Measurements from ENCODE around the gene GTF2I.
A peak's percentile ranks its signal among the peaks of the same experiment; 100 is the strongest.
"Not testable (repeated sequence)": the region's sequence is repeated elsewhere in the genome, so short reads cannot be mapped to it uniquely, and the experiment has no call there.

The GTF2I gene

GRCh38 chr7:74657692-74658177 is at the start of gene GTF2I:
Gene GTF2I, plus strand, starts transcription at chr7:74657718. Its CDS starts 31,411 bp downstream, at chr7:74689129.
- DNase-seq (ENCODE audit: low read depth): no peak

DNA sequence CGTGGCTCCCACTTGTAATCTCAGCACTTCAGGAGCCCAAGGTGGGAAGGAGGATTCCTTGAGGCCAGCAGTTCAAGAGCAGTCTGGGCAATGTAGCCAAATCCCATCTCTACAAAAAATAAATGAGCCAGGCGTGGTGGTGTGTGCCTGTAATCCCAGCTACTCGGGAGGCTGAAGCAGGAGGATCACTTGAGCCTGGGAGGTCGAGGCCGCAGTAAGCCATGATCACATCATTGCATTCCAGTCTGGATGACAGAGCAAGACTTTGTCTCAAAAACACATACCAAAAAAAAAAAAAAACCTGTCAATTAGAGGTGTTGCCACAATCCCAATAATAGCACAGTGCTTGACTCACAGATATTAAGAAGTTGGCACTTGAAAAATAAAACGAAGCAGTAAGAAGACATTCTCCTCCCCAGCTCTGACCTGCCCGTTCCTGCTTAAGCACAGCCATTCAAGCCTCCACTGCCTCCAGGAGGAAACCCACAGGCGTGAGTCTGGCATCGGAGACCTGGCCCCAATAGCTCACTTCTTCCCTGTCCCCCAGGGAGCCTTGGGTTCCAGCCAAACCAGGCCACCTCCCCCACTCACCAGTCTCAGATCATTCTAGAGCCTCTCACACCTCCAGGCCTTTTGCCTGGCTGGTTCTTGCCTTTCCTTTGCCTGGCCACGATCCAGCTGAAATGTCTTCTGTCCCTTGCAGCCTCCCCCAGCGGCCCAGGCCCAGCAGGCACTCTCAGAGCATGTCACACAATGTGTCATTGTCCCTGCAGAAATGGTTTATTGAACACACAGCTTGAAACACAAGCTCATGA is 45.3 kb upstream of the GTF2I start:
- DNase-seq (ENCODE audit: low read depth): peak; percentile 42

DNA sequence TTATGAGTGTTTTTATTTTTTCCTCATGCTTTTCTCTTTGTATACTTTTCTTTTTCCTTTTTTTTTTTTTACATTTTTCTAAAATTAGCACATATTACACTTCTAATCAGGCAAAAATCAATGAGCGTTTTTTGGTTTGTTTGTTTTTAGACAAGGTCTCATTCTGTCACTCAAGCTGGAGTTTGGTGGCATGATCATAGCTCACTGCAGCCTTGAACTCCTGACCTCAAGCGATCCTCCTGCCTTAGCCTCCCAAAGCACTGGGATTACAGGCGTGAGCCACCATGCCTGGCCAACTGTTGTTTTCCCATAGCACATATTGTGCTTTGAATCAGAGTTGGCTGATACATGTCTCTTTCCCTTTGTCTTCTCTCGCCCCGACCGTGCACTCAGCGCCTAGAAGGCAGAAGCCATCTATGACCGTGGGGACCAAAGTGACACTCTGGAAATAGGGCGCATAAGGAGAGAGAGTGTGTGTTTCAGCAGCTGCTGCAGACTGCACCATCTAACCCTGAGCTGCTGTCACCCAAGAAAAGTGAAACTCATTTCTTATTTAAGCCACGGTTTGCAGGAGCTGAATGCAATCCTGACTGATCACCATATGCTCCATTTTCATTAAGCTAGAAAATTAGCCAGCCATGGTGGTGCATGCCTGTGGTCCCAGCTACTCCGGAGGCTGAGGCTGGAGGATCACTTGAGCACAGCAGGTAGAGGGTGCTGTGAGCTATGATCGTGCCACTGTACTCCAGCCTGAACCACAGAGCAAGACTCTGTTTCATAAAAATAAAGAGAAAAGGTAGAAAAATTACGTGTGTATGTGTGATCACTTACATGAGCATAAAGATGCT is 41.4 kb upstream of the GTF2I start:
- DNase-seq (ENCODE audit: low read depth): no peak

GRCh38 chr7:74617180-74617744 is 40.3 kb upstream of the GTF2I start:
- DNase-seq (ENCODE audit: low read depth): peak; percentile 12

GRCh38 chr7:74619235-74619860 is 38.2 kb upstream of the GTF2I start:
- DNase-seq (ENCODE audit: low read depth): no peak

DNA sequence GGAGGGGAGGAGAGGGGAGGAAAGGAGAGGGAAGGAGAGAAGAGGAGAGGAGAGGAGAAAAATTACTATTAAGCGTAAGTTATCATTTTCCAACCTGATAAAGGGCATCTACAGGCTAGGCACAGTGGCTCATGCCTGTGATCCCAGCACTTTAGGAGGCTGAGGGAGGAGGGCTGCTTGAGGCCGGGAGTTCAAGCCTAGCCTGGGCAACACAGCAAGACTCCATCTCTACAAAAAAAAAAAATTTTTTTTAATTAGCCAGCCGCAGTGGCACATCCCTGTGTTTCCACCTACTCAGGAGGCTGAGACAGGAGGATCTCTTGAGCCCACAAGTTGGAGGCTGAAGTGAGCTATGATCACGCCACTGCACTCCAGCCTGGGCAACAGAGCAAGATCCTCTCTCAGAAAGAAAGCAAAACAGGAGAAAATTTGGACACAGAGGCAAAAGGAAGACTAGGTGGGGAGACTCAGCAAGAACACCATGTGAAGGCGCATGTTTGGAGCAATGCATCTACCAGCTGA is 35.2 kb upstream of the GTF2I start:
- no peak for DNase-seq (ENCODE audit: low read depth)

DNA sequence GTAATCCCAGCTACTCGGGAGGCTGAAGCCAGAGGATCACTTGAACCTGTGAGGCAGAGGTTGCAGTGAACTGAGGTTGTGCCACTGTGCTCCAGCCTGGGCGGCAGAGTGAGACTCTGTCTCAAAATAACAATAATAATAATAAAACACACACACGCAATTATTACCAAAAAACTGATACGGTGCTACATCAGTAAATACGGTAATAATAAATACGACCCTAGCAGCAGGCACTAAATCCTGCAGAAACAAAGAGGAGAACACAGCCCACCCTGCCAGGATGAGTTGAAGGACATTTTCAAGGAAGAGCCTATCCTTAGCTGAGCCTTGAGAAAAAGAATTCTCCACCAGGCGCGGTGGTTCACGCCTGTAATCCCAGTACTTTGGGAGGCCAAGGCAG is 34.4 kb upstream of the GTF2I start:
- no peak for DNase-seq (ENCODE audit: low read depth)

- DNase-seq (ENCODE audit: low read depth): peak; percentile 70
These were observed 32.1 kb upstream of the GTF2I start for GRCh38 chr7:74625446-74625845.

GRCh38 chr7:74627661-74628411 is 29.7 kb upstream of the GTF2I start:
- peak; percentile 32 for DNase-seq (ENCODE audit: low read depth)

DNA sequence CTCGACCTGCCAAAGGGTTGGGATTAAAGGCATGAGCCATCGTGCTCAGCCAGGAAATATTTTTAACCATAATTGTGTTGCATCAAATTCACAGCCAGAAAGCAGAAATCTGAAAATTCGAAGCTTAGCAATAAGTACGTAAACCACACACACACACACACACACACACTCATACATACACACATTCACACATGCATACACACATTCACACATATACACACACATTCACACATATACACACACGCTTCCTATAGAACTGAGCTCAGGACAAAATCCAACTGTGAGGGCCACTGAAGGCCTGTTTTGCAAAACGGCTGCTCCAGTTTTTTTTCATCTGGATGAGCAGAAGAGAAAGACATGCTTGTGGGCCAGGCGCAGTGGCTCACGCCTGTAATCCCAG is 25.0 kb upstream of the GTF2I start:
- DNase-seq (ENCODE audit: low read depth): no peak

- DNase-seq (ENCODE audit: low read depth): no peak
These were observed 24.0 kb upstream of the GTF2I start for GRCh38 chr7:74633451-74633921.

- no peak for DNase-seq (ENCODE audit: low read depth)
These were observed 19.8 kb upstream of the GTF2I start for GRCh38 chr7:74637745-74638144.

DNA sequence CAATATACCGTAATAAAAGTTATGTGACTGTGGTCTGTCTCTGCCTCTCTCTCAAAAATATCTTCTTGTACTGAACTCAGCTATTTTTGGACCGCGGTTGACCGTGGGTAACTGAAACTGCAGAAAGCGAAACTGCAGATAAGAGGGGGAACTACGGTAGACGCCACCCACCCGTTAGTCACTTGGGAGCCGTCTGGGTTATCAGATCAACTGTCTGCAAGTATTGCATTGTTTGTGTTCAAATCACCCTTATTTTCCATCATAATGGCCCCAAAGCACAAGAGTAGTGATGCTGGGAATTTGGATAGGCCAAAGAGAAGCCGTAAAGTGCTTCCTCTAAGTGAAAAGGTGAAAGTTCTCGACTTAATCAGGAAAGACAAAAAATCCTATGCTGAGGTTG is 7.5 kb upstream of the GTF2I start:
- DNase-seq (ENCODE audit: low read depth): peak; percentile 85

DNA sequence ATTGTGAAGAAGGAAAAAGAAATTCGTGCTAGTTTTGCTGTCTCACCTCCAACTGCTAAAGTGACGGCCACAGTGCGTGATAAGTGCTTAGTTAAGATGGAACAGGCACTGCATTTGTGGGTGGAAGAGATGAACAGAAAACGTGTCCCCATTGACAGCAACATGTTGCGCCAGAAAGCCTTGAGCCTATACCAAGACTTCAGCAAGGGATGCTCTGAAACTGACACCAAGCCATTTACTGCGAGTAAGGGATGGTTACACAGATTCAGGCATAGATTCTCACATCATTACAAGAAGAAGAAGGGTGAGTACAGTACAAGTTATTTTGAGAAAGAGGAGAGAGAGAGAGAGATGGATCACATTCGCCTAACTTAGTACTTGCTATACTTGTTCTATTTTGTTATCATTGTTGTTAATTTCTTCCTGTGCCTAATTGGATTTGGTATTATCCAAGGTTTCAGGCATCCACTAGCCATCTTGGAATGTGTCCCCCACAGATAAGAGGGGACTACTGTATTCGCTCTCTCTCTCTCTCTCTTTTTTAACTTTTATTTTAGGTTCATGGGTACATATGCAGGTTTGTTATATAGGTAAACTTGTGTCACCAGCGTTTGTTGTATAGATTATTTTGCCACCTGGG is 6.9 kb upstream of the GTF2I start:
- not testable (repeated sequence) for DNase-seq (ENCODE audit: low read depth)

DNA sequence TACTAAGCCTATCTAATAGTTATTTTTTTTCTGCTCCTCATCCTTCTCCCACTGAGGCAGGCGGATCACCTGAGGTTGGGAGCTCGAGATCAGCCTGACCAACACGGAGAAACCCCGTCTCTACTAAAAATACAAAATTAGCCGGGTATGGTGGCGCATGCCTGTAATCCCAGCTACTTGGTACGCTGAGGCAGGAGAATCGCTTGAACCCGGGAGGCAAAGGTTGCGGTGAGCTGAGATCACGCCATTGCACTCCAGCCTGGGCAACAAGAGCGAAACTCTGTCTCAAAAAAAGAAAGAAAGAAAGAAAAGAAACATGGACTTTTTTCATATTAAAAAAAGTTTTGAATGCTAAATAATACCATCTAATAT is 6.4 kb upstream of the GTF2I start:
- DNase-seq (ENCODE audit: low read depth): not testable (repeated sequence)

DNA sequence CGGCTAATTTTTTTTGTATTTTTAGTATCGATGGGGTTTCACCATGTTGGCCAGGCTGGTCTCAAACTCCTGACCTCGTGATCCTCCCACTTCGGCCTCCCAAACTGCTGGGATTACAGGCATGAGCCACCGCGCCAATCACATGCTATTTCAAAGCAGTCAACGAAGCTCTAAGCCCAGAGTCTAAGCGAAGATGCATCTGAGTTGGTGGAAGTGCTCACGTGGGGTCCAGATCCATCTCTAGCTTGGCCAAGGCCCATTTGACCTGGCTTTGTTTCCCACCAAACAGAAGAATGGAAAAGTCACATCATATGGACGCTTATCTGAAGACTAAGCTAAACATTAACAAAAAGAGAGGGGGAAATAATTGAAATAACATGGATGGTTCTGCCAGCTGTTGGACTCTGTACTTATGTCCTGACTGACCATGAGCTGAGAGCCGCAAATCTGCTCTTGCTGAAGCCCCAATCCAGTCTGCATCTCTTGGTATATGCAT is 3.8 kb upstream of the GTF2I start:
- DNase-seq (ENCODE audit: low read depth): no peak

DNA sequence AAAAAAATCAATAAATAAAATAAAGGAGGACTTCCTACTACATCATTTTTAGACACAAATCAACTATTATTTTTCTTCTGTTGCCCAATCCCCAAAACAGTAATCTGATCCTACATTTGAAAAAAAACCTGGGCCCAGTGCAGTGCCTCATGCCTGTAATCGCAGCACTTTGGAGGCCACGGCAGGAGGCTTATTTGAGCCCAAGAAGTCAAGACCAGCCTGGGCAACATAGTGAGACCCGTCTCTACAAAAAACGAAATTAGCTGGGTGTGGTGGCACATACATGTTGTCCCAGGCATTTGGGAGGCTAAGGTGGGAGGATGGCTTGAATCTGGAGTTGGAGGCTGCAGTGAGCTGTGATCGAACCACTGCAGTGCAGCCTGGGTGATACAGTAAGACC is 2.7 kb upstream of the GTF2I start:
- DNase-seq (ENCODE audit: low read depth): no peak

DNA sequence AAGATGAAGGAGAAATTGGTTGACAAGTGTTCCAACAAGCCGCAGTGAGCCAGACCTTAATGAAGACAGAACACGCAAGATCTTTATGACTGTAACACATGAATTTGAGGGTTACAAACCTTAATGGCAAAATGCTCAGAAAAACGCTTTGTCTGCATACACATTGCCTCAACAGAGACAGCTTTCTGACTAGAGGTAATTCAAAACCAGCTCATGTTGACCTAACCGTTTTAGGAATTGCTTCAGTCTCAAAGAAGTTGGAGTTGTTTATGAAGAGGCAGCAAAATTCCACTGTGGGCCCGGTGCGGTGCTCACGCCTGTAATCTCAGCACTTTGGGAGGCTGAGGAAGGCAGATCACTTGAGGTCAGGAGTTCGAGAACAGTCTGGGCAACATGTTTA is 2.2 kb upstream of the GTF2I start:
- no peak for DNase-seq (ENCODE audit: low read depth)

GRCh38 chr7:74655768-74656440 is 1.6 kb upstream of the GTF2I start:
- DNase-seq (ENCODE audit: low read depth): no peak

GRCh38 chr7:74656441-74656836 is 1.1 kb upstream of the GTF2I start:
- no peak for DNase-seq (ENCODE audit: low read depth)

Data from amniotic epithelial cell (primary cell).